Left kidney (tissue), 2 donors: ENCODE results near the gene VWC2L. TPM values are rescaled to one million over a fixed set of nuclear protein-coding genes. Genes with fewer than 3 reads are reported as not detected.

ENCODE experiments used
- DNase-seq: peaks from one replicate; pipeline ENCODE4 v3.0.0-alpha.2; 2013
- polyA plus RNA-seq: library from polyadenylated mRNA; unstranded; fragments of 120-200 nt; gene quantifications from one replicate; pipeline ENCODE4 v1.2.1, GENCODE V29; 2013; ENCODE audit not compliant: insufficient read length

The VWC2L gene
- polyA plus RNA-seq, 1 donor, result 0.18 TPM

DNA sequence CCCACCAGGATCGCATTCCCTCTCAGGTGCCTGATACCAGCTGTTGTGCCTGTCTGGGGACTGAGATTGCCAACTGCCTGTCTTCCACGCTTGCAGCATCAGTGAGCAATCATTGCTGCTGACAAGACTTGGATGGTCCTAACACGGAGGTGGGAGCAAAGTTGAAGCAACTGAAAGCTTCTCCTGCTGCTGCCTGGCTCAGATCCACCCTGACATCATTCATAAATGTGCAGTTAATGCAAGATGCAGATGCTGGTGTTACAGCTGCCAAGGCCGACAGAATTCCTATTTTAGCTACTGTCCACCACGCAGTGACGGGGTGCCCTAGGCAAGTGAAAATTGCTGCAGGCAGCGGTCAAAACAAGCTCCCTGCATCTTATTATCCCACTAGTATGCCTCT lies 131.4 kb downstream of the VWC2L start:
- no peak for DNase-seq

DNA sequence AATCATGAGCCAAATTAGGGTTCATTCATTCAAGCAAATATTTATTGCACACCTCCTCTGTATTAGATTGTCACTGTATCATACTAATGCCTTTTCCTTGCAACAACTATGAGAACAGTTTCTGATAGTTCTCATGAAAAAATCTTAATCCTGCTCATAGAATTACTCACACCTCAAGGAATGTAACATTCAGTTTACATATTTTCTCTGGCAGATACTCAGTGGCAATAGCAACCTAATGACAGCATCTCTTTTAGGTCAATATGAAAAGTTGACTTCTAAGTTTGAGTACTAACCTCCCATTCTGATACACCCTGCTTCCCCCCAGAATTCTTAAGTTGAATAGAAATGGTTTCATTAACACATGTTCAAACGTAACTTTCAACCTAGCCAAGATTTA lies 132.0 kb downstream of the VWC2L start:
- no peak for DNase-seq

DNA sequence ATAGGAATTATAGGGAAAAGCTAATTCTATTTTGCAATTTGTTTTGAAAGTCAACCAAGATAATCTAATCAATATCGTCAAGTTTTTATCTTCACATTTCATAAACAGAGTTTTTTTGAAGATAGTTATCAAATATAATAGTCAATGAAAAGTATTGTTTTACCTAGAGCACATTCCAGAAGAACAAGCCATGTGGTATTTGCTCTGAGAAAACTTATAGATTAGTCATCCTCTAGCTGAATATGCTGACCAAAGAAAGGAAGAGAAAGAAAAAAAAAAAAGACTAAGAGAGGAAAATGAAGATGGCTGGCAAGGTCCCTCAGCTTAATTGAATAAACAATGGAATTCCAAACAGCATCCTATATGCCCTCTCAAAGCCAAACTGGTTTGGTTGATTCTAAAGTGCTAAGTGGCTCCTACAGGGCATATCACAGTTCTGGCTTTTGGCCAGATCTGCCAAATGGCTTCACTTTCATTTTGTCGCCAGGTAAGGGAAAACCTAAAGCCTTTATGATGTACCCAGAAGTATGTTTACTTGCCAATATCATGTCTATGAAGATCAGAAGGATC lies 132.6 kb downstream of the VWC2L start:
- no peak for DNase-seq

DNA sequence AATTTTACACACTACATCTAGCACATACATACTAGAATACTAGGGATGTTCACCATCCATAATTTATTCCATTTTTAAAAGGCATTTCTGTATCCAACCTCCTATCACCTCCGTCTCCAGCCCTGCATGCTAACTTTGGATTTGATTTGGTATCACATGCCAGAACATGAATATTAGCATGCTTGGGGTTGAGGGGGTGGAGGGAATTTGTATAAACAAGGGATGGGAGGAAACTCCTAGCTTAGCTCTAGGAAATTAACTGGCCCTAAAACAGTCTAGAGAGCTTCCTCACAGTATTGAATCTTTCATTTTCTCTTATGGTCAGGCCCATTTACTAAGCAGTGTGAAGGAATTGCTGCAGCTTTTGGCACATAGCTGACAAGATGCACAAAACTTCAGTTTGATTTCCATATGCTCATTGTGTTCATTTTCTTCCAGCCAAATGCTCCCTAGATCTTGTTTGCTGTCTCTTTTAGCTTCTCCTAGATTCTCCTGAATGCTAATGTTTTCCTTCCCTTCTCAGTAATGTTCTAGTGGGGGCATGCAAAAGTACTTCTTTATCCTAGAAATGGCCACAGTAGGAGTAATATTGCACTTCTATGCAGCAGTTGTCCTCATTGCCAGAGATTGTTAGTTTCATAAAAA lies 135.2 kb downstream of the VWC2L start:
- DNase-seq, result no peak

DNA sequence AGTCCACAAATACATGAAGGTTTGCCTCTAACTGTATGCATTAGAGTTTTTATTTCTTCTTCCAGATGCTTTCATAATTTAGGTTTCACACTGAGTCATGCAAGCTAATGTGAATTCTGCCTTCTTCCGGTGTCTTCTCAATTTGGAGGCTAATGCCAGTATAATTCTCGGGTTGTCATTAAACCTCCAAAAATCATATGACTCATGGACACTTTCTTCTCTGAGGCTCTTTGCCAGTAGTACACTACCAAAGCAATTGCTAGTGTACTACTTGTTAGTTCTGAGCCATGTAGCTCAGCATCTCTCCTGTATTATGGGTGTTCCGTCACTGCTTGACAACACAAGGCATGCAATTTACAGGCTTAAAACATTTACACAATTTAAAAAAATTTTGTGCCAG lies 137.1 kb downstream of the VWC2L start:
- DNase-seq, result no peak

DNA sequence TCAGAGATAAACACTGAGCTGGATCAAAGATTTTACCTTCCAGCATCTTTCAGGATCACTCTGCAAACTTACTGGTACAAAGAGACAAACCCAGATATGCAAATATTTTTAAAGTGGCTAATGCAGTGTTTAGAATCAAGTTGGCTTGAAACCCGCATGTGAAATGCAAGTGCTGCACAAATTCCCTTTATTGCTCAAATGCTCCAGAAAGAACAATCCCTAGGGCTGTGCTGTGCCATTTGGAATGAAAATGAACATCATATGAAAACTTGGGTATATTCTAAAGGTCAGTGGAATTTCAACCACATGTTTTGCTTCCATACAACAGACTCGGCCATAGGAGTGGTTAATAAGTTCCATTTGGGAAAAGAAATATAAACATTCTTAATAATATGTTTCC lies 139.1 kb downstream of the VWC2L start:
- DNase-seq, result no peak

DNA sequence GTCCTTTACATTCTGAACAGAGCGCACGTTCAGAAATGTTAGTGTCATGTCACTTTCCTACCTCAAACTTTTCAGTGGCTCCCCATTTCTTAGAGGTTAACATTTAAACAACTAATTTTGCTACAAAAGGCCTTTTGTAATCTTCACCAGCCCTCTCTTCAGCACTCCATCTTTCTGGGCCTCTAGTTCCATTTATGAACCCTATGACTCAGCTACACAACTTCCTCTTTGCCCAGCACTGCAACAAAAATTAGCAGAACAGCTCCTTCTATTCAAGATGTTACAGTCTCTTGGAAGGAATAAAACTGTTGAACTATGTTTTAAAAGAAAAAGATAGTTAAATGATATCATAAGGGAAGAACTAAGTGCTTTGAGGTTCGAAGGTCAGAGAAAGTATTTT lies 139.9 kb downstream of the VWC2L start:
- no peak for DNase-seq

DNA sequence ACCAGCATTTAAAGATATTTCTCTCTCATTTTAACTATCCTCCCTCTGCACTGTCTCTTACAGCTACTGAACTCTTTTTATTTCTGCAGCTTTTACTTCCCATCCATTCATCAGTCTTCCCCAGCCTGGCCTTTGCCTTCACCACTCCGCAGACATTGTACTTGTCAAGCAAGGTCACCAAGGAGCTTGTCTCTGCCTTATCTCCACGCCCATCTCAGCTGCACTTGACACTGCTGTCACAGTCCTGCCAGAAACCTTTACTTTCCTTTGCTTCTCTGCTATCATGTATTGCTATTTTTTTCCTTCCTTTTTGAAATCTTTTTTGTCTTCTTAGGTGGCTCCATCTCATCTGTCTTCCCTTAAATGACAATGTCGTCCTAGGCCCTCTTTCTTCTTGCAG lies 147.0 kb downstream of the VWC2L start:
- no peak for DNase-seq

DNA sequence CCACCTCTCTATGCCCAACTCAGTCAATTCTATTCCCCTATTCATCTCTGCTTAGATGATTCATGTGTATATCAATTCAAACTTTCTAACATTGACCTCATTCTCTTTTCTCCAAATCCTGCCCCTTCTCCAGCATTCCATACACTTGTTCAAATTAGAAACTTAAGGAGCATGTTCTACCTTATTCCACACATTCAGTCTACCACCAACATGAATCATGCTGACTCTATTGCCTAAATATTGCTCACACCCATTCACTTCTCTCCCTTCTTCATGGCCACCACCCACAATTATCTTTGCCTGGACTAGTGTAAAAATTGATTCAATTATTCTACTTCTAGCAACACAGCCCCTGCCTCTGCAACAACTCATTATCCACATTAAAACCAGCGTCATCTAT lies 147.5 kb downstream of the VWC2L start:
- no peak for DNase-seq

DNA sequence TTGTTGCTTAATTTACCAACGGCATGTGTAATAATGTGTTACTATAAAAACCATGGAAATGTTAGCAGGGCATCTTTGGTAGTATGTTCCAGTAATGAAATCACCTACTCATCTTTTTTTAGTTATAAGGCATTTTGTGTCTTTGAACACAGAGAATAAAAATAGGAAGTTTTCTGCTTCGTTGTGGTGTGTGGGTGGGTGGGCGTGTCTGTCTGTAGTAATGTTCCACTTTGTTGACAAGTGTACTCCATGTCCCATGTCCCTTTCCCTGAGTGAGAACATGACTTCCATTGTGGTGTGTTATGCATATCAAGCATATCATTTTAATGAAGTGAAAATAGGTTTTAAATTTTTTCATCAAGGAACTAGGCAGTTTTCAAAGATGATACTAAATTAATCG lies 149.3 kb downstream of the VWC2L start:
- DNase-seq, result no peak

DNA sequence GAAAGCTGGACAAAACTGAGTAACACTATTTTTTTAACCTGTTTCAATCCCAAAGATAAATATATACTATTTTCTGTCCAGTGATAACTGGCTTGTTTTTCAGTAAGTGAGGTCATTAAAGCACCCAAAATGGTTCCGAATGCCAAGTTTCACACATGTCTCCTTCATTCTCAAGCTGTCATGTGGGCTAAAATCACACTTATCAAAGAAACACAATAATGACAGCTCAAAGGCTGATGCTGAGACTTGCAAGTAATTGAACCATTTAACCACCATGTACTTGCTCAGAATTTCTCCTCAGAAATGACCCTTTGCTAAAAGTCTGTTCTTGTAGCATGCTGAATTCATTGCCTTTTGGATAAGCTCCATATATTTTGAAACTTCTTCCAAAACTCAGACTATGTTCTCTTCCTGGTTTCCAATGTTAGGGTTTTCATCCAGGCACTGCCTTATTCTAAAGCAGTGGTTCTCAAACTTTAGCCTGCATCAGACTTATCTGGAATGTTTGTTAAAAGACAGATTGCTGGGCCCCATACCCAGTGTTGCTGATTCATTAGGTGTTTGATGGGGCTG lies 149.8 kb downstream of the VWC2L start:
- no peak for DNase-seq

DNA sequence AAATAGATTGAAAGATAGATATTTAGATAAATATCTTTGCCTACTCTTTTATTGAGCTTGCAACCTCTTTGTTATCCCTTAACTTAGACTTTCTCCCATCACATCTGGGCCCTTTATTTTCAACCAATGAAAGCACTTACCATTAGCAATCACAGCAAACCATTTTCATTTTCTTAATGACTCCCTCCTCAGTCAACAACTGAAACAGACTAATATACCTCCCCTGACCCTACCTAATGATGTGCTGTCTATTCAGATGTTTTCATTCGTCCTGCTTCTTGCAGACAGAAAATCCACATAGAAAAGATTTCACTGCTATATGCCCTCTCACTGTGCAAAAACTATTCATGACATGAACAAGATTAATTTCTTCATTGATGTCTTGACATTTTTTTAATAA lies 154.4 kb downstream of the VWC2L start:
- no peak for DNase-seq

DNA sequence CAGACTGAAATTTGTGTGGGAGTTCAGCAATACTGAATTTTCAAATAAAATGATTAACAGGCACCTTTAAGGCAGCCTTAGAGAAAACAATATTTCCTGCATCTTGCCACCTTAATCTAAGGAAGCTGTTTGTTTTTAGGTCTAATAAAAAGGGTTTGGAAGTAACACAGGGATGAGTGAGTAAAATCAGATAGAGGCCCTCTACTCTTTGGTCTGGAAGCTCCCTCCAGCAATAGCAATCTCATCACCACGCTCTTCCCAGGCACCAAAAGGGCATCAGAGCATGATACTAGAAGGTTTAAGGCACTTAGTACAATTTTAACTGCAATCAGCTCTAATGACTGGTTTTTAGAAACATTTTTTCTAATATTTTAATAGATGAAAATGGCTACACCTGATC lies 155.6 kb downstream of the VWC2L start:
- DNase-seq, result no peak

DNA sequence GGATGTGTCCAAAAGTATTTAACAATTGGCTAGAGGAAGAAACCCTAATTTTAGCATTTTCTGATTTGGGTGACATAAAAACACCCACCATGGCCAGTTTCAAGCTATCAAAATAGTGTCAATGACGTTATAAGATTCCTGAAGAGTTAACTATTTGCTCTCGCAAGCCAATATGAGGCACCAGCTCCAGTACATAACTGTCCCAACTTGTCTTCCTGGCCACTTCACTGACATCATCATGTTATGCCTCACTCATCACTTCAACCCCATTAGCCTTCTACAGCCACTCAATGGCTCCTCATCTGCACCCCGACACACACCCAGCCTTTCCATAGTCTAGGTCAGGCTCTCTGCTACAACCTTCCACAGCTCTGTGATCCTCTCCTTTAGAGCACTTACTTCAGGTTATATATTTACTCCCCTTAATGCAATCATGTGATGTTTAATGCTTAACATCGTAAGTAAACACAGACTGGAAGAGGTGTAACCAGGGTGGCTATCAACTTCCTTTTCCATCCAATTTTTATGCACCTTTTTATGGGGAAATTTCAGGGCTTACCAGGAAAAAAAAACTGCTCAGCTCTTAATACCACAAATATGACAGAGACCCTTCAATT lies 158.7 kb downstream of the VWC2L start:
- DNase-seq, result no peak

DNA sequence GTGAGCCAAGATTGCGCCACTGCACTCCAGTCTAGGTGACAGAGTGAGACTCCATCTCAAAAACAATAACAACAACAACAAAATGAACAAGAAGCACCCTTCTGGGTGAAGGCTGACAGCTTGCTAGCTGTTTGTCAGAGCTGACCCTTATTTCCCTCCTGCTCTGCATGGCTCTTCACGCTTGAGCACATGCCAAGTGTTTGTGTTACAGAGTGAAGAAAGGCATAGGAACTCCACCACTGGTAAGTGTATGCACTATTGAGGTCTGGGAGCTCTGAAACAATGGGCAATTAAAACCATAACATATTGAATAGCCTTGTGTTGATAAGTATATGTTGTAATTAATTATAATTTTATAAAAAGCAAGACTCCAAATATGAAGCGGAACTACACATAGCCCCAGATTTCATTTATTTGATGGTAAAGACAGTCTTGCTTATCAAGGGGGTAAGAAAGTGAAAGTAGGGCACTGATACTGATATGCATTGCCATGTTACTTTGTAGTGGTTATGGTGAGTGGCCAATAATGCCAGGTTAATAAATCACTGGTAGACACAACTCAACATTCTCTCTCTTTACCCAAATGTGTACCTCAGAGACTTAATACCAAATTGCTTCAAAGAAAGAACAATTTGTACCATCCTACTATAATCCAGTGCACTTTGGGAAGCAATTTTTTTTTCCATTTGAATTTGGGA lies 163.4 kb downstream of the VWC2L start:
- peak; percentile 48 for DNase-seq

DNA sequence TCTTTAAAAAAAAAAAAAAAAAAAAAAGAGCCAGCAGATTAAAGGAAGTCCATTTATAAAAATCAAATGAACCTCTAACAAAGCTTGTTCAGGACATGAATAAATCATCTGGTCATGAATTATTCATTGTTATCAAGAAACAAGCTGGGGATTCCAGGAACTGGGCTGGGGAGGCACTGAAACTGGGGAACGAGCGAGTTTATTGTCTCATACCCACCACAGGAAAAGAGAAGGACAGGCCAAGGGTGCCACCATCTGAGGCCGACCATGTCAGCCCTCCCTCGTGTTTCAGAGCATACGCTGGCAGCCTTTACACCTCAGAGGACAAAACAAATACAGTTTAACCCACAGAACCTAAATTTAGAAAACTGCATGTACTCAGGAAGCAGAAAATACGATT lies 164.2 kb downstream of the VWC2L start:
- no peak for DNase-seq

DNA sequence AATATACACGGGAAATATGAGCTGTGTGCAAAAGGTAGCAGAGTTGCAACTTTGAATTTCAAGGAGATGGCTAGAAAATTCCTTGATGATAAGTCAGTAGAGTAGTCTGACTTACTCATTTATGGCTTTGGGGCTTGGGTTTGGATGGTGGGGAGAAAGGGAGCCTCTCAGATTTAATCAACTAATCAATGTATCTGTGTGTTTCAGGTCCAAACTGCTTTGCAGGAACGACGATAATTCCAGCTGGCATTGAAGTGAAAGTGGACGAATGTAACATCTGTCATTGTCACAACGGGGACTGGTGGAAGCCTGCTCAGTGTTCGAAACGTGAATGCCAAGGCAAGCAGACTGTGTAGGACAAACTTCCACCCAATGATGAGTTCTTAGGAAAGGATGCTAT lies 164.6 kb downstream of the VWC2L start:
- no peak for DNase-seq

DNA sequence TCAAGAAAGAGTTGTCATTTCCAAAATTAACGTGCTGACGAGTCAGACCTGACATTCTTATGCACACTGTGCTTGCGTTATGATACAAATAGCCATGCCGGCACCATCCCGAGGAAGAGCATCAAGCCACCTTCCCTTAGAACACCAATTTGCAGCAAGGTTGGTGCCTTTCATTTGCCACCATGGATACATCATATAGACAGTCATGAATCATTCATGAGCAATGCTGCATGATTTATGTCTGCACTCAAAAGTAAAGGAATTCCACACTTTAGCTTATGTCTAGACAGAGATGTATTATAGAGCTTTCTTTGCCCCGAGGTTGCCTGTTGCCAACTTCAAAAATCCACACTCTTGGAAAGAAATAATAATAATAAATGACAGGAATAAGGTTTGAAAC lies 166.9 kb downstream of the VWC2L start:
- DNase-seq, result no peak

DNA sequence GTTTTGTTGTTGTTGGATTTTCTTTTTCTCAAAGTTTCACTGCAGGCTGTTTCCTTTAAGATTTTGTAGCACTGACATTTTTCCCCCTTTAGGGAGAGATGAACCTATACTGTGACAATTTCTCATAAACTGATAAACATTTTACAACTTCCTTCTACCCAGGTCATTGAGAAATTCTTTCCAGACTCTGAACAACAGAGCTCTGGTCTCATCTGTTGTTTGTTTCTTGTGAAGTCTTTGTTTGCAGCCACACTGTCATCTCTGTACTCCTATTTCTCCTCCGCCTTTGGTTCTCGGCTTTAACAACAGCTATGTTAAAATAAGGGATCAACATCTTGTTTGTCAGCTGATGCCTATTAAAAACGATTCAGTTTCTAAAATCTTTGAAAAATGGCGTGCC lies 167.6 kb downstream of the VWC2L start:
- DNase-seq, result no peak

DNA sequence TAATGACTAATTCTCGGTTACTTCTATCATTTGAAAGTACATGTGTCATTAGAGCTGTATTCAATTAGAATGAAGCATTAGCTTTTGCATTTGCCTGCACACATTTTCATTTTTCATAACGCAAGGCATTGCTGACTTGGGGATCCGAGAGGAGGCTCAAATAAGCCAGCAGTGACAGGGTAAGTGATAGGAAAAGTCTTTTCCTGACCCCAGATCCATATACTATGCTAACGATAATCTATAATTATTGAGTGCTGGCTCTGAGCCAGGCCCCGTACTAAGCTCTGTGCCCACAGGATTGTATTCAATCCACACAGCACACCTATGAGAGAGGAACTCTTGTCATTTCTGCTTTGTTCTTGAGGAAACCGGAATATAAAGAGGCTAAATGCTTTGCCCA lies 168.2 kb downstream of the VWC2L start:
- DNase-seq, result no peak

DNA sequence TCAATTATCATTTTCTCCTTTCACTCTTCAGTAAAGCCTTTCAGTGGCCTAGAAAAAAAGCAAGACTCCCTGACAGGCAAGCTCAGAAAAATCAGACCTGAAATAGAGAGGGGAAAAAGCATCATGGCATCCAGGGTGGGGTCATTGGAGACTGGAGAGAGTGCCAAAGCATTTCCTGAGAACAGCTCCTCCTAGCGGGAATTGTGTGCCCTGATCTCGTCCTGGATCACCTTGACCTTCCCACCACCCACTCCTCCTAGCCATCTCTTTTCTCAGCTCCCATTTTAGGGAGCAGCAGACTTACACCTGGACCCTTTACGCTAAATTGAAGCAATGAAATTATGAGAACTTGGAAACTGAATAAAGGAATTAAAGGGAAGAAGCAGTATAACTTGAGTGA lies 176.6 kb downstream of the VWC2L start:
- no peak for DNase-seq

DNA sequence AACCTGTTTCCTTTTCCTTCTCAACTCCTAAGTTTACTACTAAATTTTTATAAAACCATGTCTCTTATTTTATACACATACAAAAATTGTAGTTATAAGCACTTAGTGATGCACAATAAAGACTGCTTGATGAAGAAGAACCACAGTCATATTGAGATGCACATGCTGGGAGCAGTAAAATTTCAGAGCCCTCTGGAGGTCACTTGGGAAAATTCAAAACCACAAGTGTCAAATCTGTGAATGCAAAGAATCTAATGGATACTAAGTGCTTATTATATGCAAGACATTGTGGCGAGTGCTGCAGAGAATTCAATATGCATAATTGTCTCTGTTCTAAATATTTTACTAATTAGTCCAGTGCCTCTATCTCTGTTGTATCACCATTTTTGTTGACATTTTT lies 180.5 kb downstream of the VWC2L start:
- DNase-seq, result no peak

DNA sequence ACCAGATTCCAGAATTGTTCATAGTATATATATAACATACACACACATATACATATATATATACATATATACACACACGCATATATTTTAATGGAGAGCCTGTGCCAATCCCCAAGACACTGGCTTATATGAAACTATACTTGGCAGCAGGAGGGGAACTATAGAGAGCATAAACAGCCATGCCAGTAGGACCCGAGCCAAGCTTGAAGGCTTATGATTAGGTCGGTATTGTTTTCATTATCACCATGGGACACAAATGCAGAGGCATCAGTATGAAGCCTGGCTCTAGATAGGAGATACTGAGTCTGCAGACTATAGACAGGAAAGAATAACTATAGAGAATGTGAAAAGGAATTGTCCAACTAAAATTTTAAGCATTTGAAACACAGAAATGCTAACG lies 181.2 kb downstream of the VWC2L start:
- DNase-seq, result no peak
